Measurements from ENCODE around the gene TMCC2.
"Not testable (repeated sequence)": the region's sequence is repeated elsewhere in the genome, so short reads cannot be mapped to it uniquely, and the experiment has no call there.

The TMCC2 gene, protein sequence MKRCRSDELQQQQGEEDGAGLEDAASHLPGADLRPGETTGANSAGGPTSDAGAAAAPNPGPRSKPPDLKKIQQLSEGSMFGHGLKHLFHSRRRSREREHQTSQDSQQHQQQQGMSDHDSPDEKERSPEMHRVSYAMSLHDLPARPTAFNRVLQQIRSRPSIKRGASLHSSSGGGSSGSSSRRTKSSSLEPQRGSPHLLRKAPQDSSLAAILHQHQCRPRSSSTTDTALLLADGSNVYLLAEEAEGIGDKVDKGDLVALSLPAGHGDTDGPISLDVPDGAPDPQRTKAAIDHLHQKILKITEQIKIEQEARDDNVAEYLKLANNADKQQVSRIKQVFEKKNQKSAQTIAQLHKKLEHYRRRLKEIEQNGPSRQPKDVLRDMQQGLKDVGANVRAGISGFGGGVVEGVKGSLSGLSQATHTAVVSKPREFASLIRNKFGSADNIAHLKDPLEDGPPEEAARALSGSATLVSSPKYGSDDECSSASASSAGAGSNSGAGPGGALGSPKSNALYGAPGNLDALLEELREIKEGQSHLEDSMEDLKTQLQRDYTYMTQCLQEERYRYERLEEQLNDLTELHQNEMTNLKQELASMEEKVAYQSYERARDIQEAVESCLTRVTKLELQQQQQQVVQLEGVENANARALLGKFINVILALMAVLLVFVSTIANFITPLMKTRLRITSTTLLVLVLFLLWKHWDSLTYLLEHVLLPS

DNA sequence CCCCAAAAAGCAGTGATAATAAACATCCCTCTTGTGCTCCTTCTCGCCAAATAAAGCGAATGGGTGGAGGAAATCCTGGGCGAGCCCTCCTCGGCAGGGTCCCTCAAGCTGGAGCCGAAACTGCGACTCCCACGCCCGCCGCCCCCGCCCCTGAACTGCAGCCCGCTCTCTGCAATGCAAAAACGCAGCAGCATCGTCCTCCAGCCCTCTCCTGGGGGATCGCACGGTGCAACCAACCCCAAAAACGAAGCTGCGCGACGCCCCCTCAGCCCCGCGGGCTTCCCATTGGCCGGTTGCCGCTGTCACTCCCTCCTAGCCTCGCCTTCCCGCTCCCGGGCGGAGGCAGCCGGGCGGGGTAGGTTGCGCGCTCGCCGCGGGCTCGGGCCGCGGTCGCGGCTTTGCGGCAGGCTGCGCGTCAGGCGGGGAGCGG lies at the start of gene TMCC2:
Gene TMCC2 (plus strand): TSS at position 363 of the 430 bp plus-strand sequence. CDS start 619 bp downstream, outside the sequence.
- peak in 1 of 2 donors; percentile 59 for DNase-seq (ENCODE audit: low read depth in 2 of 2)

GRCh38 chr1:205179842-205180241 lies 47.9 kb upstream of the TMCC2 start:
- DNase-seq (ENCODE audit: low read depth in 2 of 2): no peak

GRCh38 chr1:205180331-205180730 lies 47.4 kb upstream of the TMCC2 start:
- not testable (repeated sequence) for DNase-seq (ENCODE audit: low read depth in 2 of 2)

GRCh38 chr1:205182930-205183329 lies 44.8 kb upstream of the TMCC2 start:
- no peak for DNase-seq (ENCODE audit: low read depth in 2 of 2)

GRCh38 chr1:205183676-205184335 lies 43.9 kb upstream of the TMCC2 start:
- no peak for DNase-seq (ENCODE audit: low read depth in 2 of 2)

DNA sequence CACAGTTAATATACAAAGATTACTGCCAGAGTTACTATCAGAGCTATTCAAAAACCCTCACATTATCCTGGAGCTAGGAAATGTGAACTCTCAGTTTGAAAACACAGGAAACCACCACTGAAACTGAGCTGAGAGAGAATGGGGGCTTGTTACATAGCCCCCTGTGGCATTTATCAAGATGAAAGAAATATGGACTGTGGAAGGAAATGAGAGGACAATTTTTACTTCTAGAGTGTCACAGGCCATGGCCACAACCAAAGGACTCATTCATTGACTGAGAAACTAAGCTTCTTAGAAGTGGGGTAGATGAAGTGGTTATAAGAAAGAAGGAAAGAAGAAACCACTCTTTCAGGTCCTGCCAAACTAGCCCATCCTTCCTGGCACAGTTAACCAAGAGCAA lies 41.6 kb upstream of the TMCC2 start:
- DNase-seq (ENCODE audit: low read depth in 2 of 2): no peak

DNA sequence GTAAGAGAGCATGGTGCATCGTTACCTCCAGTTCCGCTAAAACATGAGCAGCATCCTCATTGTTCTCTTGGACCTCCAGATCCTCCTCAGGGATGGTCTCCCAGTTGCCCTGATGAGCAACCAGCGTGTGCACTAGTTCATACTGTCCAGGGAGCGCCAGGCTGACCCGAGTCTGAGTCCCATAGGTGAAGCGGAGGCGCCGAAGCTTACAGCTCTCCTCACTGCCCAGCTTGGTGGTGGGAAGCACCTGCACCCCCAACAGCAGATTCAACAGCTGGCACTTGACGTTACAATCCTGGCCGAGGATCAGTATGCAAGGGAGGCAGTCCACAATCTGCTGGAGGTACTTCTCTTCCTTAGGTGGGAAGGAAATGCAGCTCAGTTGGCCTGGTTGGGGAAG lies 40.3 kb upstream of the TMCC2 start:
- no peak for DNase-seq (ENCODE audit: low read depth in 2 of 2)

GRCh38 chr1:205188098-205188497 lies 39.6 kb upstream of the TMCC2 start:
- DNase-seq (ENCODE audit: low read depth in 2 of 2): no peak

- no peak for DNase-seq (ENCODE audit: low read depth in 2 of 2)
These were observed 39.1 kb upstream of the TMCC2 start for GRCh38 chr1:205188596-205188995.

GRCh38 chr1:205189131-205189530 lies 38.6 kb upstream of the TMCC2 start:
- DNase-seq (ENCODE audit: low read depth in 2 of 2): no peak

DNA sequence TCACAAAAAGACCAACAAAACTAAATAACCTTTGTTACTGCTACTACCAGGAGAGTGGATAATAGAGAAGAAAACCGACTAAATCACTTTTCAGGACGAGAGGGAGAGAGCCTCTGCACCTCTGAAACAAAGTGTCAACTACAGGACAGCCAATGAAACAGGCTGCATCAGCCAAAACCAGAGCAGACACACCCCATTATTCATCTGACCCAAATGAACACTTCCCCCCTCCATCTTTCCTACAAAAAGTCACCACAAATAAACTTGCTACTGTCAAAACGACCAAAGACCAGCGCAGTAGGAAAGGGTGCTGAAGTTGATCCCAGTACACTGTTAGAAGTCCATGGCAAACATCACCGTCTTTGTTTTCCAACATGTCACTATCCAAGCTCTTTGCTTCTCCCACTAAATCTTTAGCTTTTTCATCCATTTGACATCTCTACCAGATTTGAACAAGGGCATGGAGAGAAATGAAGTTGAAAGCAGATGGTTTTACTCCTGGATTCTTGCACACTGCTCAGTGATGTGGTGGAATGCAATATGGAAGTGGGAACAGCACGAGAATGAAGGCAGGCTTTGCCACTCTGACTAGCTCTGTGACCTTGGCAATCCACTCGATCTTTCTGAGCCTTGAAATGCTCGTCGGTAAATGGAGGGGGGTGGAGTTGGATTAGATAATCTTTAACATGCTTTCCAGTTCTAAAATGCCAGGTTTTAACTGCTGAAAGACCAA lies 36.7 kb upstream of the TMCC2 start:
- DNase-seq (ENCODE audit: low read depth in 2 of 2): no peak

- DNase-seq (ENCODE audit: low read depth in 2 of 2): no peak
These were observed 36.1 kb upstream of the TMCC2 start for GRCh38 chr1:205191622-205192021.

- DNase-seq (ENCODE audit: low read depth in 2 of 2): no peak
These were observed 35.5 kb upstream of the TMCC2 start for GRCh38 chr1:205192287-205192686.

GRCh38 chr1:205199090-205199930 lies 28.4 kb upstream of the TMCC2 start:
- DNase-seq (ENCODE audit: low read depth in 2 of 2): no peak

- no peak for DNase-seq (ENCODE audit: low read depth in 2 of 2)
These were observed 27.8 kb upstream of the TMCC2 start for GRCh38 chr1:205199931-205200299.

GRCh38 chr1:205204552-205204951 lies 23.2 kb upstream of the TMCC2 start:
- no peak for DNase-seq (ENCODE audit: low read depth in 2 of 2)

- DNase-seq (ENCODE audit: low read depth in 2 of 2): no peak
These were observed 22.7 kb upstream of the TMCC2 start for GRCh38 chr1:205205055-205205454.

DNA sequence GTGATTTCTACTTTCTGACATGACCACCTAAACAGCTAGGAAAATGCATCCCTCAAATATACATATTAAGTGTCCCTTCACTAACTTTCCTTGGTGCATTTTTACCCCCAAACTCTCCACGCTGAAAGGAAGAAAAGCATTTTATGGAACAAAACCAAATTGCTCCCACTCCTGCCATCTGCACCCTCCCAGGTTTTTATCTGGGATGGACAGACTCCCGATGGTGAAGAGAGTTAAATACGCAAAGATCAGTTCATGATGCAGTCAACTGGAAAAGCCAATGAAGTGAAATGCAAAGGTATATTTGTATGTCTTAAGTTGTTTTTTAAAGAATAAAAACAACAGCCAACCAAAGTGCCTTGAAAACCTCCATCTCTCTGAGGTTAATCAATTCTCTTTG lies 18.9 kb upstream of the TMCC2 start:
- no peak for DNase-seq (ENCODE audit: low read depth in 2 of 2)

GRCh38 chr1:205210756-205211168 lies 17.0 kb upstream of the TMCC2 start:
- no peak for DNase-seq (ENCODE audit: low read depth in 2 of 2)

DNA sequence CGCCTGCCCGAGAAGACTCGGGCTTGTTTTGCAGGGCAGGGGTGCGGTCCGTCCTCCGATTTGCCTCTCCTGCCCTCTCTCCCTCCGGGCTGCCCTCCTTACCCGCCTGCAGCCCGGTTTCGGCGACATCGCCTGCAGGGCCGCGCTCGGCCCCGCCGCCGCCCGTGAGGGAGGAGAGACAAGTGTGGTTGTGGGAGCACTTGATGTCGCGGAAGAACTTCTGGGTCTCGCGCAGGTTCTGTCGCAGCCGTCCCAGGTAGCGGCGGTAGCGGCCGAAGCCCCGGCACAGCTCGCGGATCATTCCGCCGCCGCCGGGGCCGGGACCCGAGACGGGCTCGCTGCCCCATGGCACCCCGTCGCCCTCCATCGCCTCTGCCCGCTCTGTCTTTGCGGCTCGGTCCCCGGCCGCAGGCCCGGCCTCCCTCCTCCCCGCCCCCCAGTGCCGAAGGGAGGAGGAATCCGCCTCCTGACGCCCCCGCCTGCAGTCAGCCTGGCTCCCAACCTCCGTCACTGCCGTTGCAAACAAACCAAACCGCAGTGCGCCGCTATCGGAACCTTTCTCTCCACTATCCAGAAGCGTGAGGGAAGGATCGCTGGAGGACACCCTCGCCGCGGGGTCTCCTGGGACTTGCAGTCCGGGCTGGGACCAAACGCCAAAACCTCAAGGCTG lies 16.4 kb upstream of the TMCC2 start, which contains the start of gene DSTYK:
Gene DSTYK (minus strand): TSS at position 534 of the 670 bp plus-strand sequence. CDS start 167 bp downstream, at position 367.
- DNase-seq (ENCODE audit: low read depth in 2 of 2): peak; percentile 70 to 80

All from stimulated activated CD4-positive, alpha-beta T cell treated with anti-CD3 and anti-CD28 coated beads, Interleukin-1b, Interleukin-23, amount 100 ng/mL, for 1 hour (primary cell).